Measurements from ENCODE around the gene PLPPR2. TPM values are rescaled to one million over a fixed set of nuclear protein-coding genes. Genes with fewer than 3 reads are reported as not detected.

The PLPPR2 gene, protein sequence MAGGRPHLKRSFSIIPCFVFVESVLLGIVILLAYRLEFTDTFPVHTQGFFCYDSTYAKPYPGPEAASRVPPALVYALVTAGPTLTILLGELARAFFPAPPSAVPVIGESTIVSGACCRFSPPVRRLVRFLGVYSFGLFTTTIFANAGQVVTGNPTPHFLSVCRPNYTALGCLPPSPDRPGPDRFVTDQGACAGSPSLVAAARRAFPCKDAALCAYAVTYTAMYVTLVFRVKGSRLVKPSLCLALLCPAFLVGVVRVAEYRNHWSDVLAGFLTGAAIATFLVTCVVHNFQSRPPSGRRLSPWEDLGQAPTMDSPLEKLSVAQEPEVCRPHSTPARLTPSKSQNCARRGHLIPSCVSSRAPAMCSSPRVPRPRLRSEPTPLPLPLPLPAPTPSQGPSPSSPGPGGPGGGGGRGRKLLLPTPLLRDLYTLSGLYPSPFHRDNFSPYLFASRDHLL
- 7.6 and 9.6 TPM in 2 replicates for total RNA-seq

DNA sequence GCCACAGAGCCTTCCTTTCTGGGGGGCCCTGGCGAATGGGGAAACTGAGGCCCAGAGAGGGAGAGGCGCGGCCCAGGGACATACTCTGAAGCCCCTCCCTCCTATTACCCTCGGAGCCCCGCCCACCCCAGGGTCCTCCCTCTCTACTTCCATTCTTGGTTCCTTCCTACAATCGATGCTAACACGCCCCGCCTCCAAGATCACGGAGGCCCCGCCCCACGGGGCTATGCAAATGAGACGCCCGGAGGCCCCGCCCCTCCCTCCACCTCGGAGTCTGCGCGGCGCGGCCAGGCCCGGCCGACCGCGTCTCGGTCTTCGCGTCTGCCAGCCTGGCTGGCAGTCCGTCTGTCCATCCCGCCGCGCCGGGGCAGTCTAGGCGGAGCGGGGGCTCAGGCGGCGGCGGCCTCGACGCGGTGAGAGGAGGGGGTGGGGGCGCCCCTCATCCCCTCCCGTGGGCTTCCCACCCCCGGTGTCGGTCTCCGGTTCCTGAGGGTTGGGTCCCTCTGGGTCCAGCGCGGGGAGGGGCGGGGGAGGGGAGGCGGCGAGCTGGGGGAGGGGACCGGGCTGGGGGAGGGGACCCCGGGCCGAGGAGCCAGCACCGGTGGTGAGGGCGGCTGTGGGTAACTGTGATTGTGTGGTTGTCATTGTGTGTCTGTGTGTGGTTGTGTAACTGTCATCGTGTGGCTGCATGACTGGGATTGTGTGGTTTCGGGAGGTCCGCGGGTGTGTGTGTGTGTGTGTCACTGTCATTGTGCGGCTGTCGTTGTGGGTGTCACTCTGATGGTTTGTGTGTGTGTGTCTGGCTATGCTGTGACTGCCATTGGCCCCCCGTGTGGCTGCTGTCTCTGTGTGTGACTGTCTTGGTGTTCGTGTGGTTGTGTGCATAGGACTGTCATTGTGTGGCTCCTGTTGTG lies at the start of gene PLPPR2:
Gene PLPPR2 (plus strand): TSS at position 273 of the 914 bp plus-strand sequence. CDS start 2,242 bp downstream, outside the sequence.

DNA sequence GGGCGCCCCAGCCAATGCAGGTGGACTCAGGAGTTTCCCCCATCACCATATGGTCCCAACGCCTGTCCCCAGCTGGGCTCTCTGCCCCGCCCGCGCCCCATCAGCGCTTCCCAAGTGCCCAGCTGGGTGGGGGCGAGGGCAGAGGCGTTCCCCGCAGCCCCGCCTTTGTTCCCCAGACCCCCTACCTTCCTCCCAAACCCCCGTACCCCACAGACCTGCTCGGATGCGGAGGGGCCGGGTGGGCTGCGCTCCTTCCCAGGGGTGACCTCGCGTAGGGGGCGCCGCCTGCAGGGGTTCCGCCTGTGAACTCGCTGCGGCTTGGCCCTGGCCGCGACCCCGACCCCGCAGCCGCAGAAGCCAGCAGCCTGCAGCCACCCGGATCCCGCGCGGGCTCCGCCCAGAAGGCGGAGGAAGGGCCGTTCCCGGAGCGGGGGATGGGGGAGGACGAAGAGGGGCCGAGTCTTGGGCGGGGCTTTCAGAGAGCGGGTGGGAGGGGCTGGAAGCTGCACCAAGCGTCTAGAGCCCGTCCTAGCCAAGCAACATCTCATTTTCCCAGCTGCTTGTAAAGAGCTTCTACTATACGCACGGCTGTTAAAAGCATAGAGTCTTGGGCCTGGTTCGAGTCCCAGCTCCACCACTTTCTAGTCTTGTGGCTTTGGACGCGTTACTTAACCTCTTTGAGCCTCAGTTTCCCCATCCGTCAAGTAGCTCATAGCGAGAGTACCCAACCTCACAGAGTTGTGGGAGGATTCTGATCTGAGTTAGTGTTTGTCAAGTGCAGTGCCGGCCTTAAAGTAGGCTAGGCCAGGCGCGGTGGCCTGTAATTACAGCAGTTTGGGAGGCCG lies 15.8 kb upstream of the PLPPR2 start, which contains the start of gene RAB3D:
Gene RAB3D (minus strand): TSS at position 404 of the 845 bp plus-strand sequence. CDS start 2,258 bp downstream, outside the sequence.

DNA sequence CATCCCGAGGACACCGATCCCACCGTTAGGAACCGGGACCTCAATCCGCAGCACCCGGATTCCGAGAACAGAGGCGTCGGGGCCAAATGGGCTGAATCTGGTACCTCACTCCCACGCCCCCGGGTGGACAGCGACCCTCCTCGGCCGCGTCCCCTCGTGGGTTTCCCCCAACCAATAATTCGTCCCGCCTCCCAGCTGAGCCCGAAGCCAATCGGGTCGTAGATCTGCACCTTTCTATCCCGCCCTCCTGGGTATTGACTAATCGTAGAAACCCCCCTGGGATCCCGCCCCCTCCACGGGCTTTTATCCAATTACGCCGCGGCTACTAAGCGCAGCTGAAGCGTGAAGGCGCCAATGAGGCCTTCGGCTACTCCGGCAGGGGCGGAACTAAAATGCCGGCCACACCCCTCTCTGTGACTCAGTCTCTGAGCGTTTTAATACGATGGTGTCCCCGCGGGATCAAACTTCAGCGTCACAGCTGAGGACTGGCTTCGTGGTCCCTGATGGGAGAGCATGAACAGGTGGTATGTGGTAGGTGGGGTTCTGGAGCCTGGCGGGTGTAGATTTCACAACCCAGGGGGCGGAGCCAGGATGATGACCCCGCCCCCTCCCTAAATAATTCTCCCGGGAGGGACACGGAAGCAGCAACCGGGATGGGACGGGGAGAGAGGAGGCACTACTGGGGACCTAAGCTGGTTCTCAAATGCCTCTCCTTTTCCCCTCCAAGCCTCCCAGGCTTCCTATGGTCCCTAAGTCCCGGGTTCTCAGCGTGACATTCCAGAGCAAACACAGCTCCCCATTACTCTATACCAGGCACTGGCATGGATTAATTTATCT lies 8.9 kb upstream of the PLPPR2 start, which contains the start of the genes CCDC159 and TMEM205:
Gene CCDC159 (plus strand): TSS at position 416 of the 837 bp plus-strand sequence. CDS start 88 bp downstream, at position 504.
Gene TMEM205 (minus strand): TSS at position 165 of the 837 bp plus-strand sequence. CDS start 649 bp downstream, outside the sequence.

DNA sequence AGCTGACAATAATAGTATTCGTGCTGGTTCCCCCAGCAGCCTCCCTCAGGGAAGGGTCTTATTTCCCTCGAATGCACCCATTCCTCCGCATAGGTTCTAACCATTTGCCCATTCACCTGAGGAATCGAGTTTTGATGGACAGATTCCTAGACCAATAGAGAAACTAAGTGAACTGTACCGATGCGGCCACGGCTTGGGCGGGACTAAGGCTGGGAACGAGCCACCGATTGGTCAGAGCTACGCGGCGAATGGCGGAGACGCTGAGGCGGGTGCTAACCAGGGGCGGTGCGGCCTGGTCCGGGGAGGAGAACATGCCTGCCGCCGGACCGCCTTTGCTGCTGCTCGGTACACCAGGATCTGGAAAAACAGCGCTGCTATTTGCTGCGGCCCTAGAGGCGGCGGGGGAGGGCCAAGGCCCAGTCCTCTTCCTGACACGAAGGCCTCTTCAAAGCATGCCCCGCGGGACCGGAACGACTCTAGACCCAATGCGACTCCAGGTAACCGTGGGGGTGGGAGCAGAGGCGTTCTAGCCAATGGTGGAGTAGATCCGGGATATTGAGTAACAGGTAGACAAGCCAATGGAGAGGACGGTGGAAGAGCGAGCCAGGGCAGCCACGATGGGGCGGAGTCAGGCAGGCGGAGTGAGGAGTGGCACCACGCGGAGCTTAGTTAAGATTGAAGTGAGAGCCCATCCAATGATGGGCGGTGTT lies 19.4 kb downstream of the PLPPR2 start, which contains the start of gene SWSAP1:
Gene SWSAP1 (plus strand): TSS at position 234 of the 710 bp plus-strand sequence. CDS start 15 bp downstream, at position 249.

Small RNA genes within 50 kb of the gene (small RNA-seq; reads per million reads assigned to genes)
- gene RF00019 = not detected

Other genes starting within 250 kb of the PLPPR2 start
- gene SPC24, start 199.7 kb upstream of the PLPPR2 start, total RNA-seq = 90.8 and 92.5 TPM in 2 replicates
- gene KANK2, start 157.9 kb upstream of the PLPPR2 start, total RNA-seq = 206 and 259 TPM in 2 replicates
- not detected in 2 replicates for gene ANGPTL8, start 115.8 kb upstream of the PLPPR2 start, total RNA-seq
- gene DOCK6, start 92.9 kb upstream of the PLPPR2 start, total RNA-seq = 8.5 and 19.2 TPM in 2 replicates
- gene TSPAN16, start 59.3 kb upstream of the PLPPR2 start, total RNA-seq = not detected in 2 replicates
- gene RAB3D, start 15.8 kb upstream of the PLPPR2 start, total RNA-seq = 12.7 and 15.4 TPM in 2 replicates
- gene TMEM205, start 9.2 kb upstream of the PLPPR2 start, total RNA-seq = 59.0 and 130 TPM in 2 replicates
- gene CCDC159, start 8.9 kb upstream of the PLPPR2 start, total RNA-seq = 2.2 and 2.9 TPM in 2 replicates
- gene SWSAP1, start 19.2 kb downstream of the PLPPR2 start, total RNA-seq = 0.59 and 0.73 TPM in 2 replicates
- gene EPOR, start 28.9 kb downstream of the PLPPR2 start, total RNA-seq = 3.7 and 7.0 TPM in 2 replicates
- 0.37 and 0.98 TPM in 2 replicates for gene RGL3, start 63.9 kb downstream of the PLPPR2 start, total RNA-seq
- gene ODAD3, start 79.7 kb downstream of the PLPPR2 start, total RNA-seq = 0.39 TPM in 1 of 2 replicates, not detected in the other
- 113 and 118 TPM in 2 replicates for gene PRKCSH, start 80.2 kb downstream of the PLPPR2 start, total RNA-seq
- not detected in 2 replicates for gene ELAVL3, start 125.6 kb downstream of the PLPPR2 start, total RNA-seq
- 4.5 and 6.2 TPM in 2 replicates for gene ZNF653, start 150.4 kb downstream of the PLPPR2 start, total RNA-seq
- gene ECSIT, start 173.7 kb downstream of the PLPPR2 start, total RNA-seq = 36.6 and 37.5 TPM in 2 replicates
- 0.39 and 0.73 TPM in 2 replicates for gene CNN1, start 183.4 kb downstream of the PLPPR2 start, total RNA-seq
- 37.1 and 38.9 TPM in 2 replicates for gene ELOF1, start 203.8 kb downstream of the PLPPR2 start, total RNA-seq
- gene ACP5, start 222.2 kb downstream of the PLPPR2 start, total RNA-seq = 0.20 and 0.37 TPM in 2 replicates
- 9.2 and 10.3 TPM in 2 replicates for gene ZNF627, start 242.1 kb downstream of the PLPPR2 start, total RNA-seq